NT2/D1 (cell line): Measurements from ENCODE around the gene FLNB.

ENCODE experiments used
- YY1 ChIP-seq: IDR thresholded peaks from 2 replicates; pipeline ENCODE4 v1.6.1; 2011; ENCODE audit not compliant: insufficient read length, insufficient read depth
- ZNF274 ChIP-seq: IDR thresholded peaks from 2 replicates; pipeline ENCODE4 v1.6.1; 2011; ENCODE audit warnings: mild to moderate bottlenecking, low read depth, low read length

GRCh38 chr3:58068122-58068809, 60.0 kb downstream of the FLNB start:
- TF ChIP-seq ZNF274: no peak
- TF ChIP-seq YY1: no peak
